ENCODE data around the gene TSPAN17. TPM values are rescaled to one million over a fixed set of nuclear protein-coding genes. Genes with fewer than 3 reads are reported as not detected.
A peak's percentile ranks its signal among the peaks of the same experiment; 100 is the strongest.

TSPAN17 gene
- polyA plus RNA-seq, 3 donors, result 22.2 to 27.7 (median 24.1) TPM

GRCh38 chr5:176616511-176616910, 30.8 kb upstream of the TSPAN17 start:
- DNase-seq, result no peak
- Histone ChIP-seq H3K4me1 (ENCODE audit: control insufficient read depth in 1 of 2, insufficient read depth in 2 of 2, low read length in 2 of 2) (peaks cover 19 to 24% of the 10 kb centered on the region in 2 donors), H3K4me3 (replicated peaks in 1 of 3; ENCODE audit: low read depth in 2 of 3, low read length in 3 of 3) (no peak overlapping the region), H3K4me2 (replicated peaks; ENCODE audit: extremely low read depth, low read length, poor library complexity, severe bottlenecking) (no peak overlapping the region), H3K27me3 (ENCODE audit: control insufficient read depth in 2 of 2, insufficient read depth in 2 of 2, low read length in 2 of 2) (peaks cover 22 to 56% of the 10 kb centered on the region in 2 donors), H3K79me2 (ENCODE audit: insufficient read depth, low read length) (no peaks in the 10 kb centered on the region), H3K36me3 (replicated peaks in 1 of 2; ENCODE audit: control insufficient read depth in 1 of 2, insufficient read depth in 2 of 2, low read length in 2 of 2) (no peaks in the 10 kb centered on the region), H3K9ac (ENCODE audit: insufficient read depth, low read length, poor library complexity, severe bottlenecking) (no peak overlapping the region), H2AFZ (ENCODE audit: insufficient read depth, low read depth, low read length, poor library complexity, severe bottlenecking) (no peak overlapping the region), H3K27ac (ENCODE audit: low read depth in 1 of 2, low read length in 2 of 2) (no peak overlapping the region), H3K9me3 (replicated peaks in 1 of 2; ENCODE audit: control insufficient read depth in 1 of 2, insufficient read depth in 1 of 2, low read length in 2 of 2) (peaks cover 14 to 28% of the 10 kb centered on the region in 2 donors), H4K20me1 (ENCODE audit: insufficient read depth, low read length) (no peaks in the 10 kb centered on the region)
- no peak overlapping the region for H3K27ac Mint-ChIP-seq
- H3K4me3 Mint-ChIP-seq, result no peak overlapping the region
- H3K36me3 Mint-ChIP-seq, result peaks cover 6% of the 10 kb centered on the region in 2 donors
- intact Hi-C loops (cut with micrococcal nuclease), result no loop called here
- H3K4me1 Mint-ChIP-seq, result peaks cover 20% of the 10 kb centered on the region
- TF ChIP-seq CTCF (IDR thresholded peaks at IDR 0.05), result no peak
- H3K9me3 Mint-ChIP-seq, result peaks cover 0 to 30% (median 19%) of the 10 kb centered on the region in 7 donors
- 90% methylated on average over 4 of the region's 7 CpGs for WGBS (ENCODE audit: insufficient coverage)
- peaks cover 63 to 83% (median 67%) of the 10 kb centered on the region in 3 donors for H3K27me3 Mint-ChIP-seq (ENCODE audit: low read depth in 3 of 3)

DNA sequence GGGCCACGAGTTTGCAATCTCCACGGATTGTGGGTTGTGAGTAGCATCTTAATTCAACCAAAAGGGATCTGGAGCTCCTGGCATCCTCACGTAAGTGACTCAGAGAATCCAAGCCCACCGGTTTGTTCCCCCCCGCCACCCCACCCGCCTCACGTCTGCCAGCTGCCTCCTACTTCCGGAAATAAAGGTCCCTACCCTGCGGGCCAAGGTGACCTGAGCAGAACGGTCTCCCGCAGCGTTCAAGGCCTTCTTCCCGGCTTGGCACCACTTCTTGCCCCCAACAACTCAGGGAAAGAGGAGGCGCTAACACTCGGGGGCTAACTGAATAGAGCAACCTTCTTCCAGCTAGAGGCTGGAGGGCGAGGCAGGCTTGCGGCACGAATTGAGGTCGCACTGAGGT, 28.5 kb upstream of the TSPAN17 start:
- H3K4me3 ChIP-seq (replicated peaks in 1 of 3; ENCODE audit: low read depth in 2 of 3, low read length in 3 of 3), result peak overlapping the region in 1 of 3 experiments; percentile 24
- peaks cover 0 to 29% (median 19%) of the 10 kb centered on the region in 7 donors for H3K9me3 Mint-ChIP-seq
- no peak overlapping the region for H3K27ac Mint-ChIP-seq
- no peak for DNase-seq
- no peak overlapping the region for H3K27ac ChIP-seq (ENCODE audit: low read depth in 1 of 2, low read length in 2 of 2)
- H4K20me1 ChIP-seq (ENCODE audit: insufficient read depth, low read length), result no peaks in the 10 kb centered on the region
- WGBS (ENCODE audit: insufficient coverage), result 6% methylated on average over 11 of the region's 19 CpGs
- no peak for TF ChIP-seq CTCF (IDR thresholded peaks at IDR 0.05)
- H3K27me3 Mint-ChIP-seq (ENCODE audit: low read depth in 3 of 3), result peaks cover 61 to 78% (median 64%) of the 10 kb centered on the region in 3 donors
- H3K4me3 Mint-ChIP-seq, result peak overlapping the region; percentile 31 to 81
- H3K9ac ChIP-seq (ENCODE audit: insufficient read depth, low read length, poor library complexity, severe bottlenecking), result no peak overlapping the region
- peaks cover 14 to 28% of the 10 kb centered on the region in 2 donors for H3K9me3 ChIP-seq (replicated peaks in 1 of 2; ENCODE audit: control insufficient read depth in 1 of 2, insufficient read depth in 1 of 2, low read length in 2 of 2)
- H2AFZ ChIP-seq (ENCODE audit: insufficient read depth, low read depth, low read length, poor library complexity, severe bottlenecking), result no peak overlapping the region
- H3K4me1 ChIP-seq (ENCODE audit: control insufficient read depth in 1 of 2, insufficient read depth in 2 of 2, low read length in 2 of 2), result peaks cover 19 to 24% of the 10 kb centered on the region in 2 donors
- H3K79me2 ChIP-seq (ENCODE audit: insufficient read depth, low read length), result no peaks in the 10 kb centered on the region
- H3K4me1 Mint-ChIP-seq, result peaks cover 20% of the 10 kb centered on the region
- H3K36me3 ChIP-seq (replicated peaks in 1 of 2; ENCODE audit: control insufficient read depth in 1 of 2, insufficient read depth in 2 of 2, low read length in 2 of 2), result no peaks in the 10 kb centered on the region
- peak overlapping the region; percentile 33 for H3K4me2 ChIP-seq (replicated peaks; ENCODE audit: extremely low read depth, low read length, poor library complexity, severe bottlenecking)
- H3K36me3 Mint-ChIP-seq, result peaks cover 6% of the 10 kb centered on the region in 2 donors
- peaks cover 22 to 57% of the 10 kb centered on the region in 2 donors for H3K27me3 ChIP-seq (ENCODE audit: control insufficient read depth in 2 of 2, insufficient read depth in 2 of 2, low read length in 2 of 2)
- intact Hi-C loops (cut with micrococcal nuclease), result no loop called here

Measured in CD14-positive monocyte (primary cell).